Thoracic aorta (tissue), 2 donors: Measurements from ENCODE around the gene ARSK. TPM values are rescaled to one million over a fixed set of nuclear protein-coding genes. Genes with fewer than 3 reads are reported as not detected.

ENCODE experiments used
- ATAC-seq: fragments of 150-250 bp; one replicate; pipeline ENCODE4 v1.8.0; 2017; ENCODE audit warnings: low read depth; ENCODE audit not compliant: insufficient number of reproducible peaks, low FRiP score
- DNase-seq: peaks from one replicate; pipeline ENCODE4 v3.0.0-alpha.2; 2020; ENCODE audit warnings: low spot score
- H3K27ac ChIP-seq, 2 donors: fragments of 200-600 bp; sonication (generic); 1 replicate in 1 of 2; 2 replicates in 1 of 2; pipeline ENCODE4 v1.5.1; 2016; ENCODE audit warnings: mild to moderate bottlenecking in 2 of 2, moderate library complexity in 2 of 2
- H3K27me3 ChIP-seq: fragments of 200-600 bp; sonication (generic); replicated peaks from 2 replicates; pipeline ENCODE4 v1.6.0; 2016; ENCODE audit warnings: mild to moderate bottlenecking; ENCODE audit not compliant: insufficient read depth
- H3K36me3 ChIP-seq: fragments of 200-600 bp; sonication (generic); one replicate; pipeline ENCODE4 v1.5.1; 2016
- H3K4me1 ChIP-seq, 2 donors: fragments of 200-600 bp; sonication (generic); 1 replicate in 1 of 2; 2 replicates in 1 of 2; pipeline versions ENCODE4 v1.5.1 to v1.6.0; 2016; ENCODE audit warnings: low read depth in 2 of 2, mild to moderate bottlenecking in 1 of 2; ENCODE audit not compliant: control insufficient read depth in 1 of 2
- H3K4me3 ChIP-seq: fragments of 200-600 bp; sonication (generic); 2 replicates; pipeline ENCODE4 v1.5.1; 2016; ENCODE audit warnings: mild to moderate bottlenecking
- H3K9me3 ChIP-seq: fragments of 200-600 bp; sonication (generic); 2 replicates; pipeline ENCODE4 v1.5.1; 2016
- CTCF ChIP-seq: fragments of 200-600 bp; sonication (generic); IDR thresholded peaks from one replicate; pipeline ENCODE4 v1.5.1; 2019; ENCODE audit warnings: antibody characterized with exemption
- total RNA-seq, 2 donors: library from RNA; depleted of rRNA; stranded (reverse); fragments of >200 nt; gene quantifications; one replicate each; pipeline versions ENCODE4 v1.1.0 to v1.2.3, GENCODE V29; 2016

The ARSK gene
- total RNA-seq, 2 donors from 2014 or later: 5.1 to 8.5 TPM

- DNase-seq (no peak), ATAC-seq (no peak)
- Histone ChIP-seq H3K9me3 (no peaks in the 10 kb centered on the region), H3K27ac (no peak overlapping the region), H3K4me3 (no peak overlapping the region), H3K36me3 (no peaks in the 10 kb centered on the region), H3K27me3 (no peaks in the 10 kb centered on the region), H3K4me1 (no peaks in the 10 kb centered on the region)
- no peak for TF ChIP-seq CTCF
These were observed 51.5 kb downstream of the ARSK start for GRCh38 chr5:95606419-95606818.

GRCh38 chr5:95609711-95610110 lies 54.8 kb downstream of the ARSK start:
- DNase-seq (no peak), ATAC-seq (no peak)
- no peak for TF ChIP-seq CTCF
- Histone ChIP-seq H3K27ac (no peak overlapping the region), H3K4me1 (no peaks in the 10 kb centered on the region), H3K9me3 (peaks cover 8% of the 10 kb centered on the region), H3K36me3 (no peaks in the 10 kb centered on the region), H3K4me3 (no peak overlapping the region), H3K27me3 (no peaks in the 10 kb centered on the region)

GRCh38 chr5:95610546-95610945 lies 55.6 kb downstream of the ARSK start:
- no peaks in the 10 kb centered on the region for H3K36me3 ChIP-seq
- no peaks in the 10 kb centered on the region for H3K4me1 ChIP-seq
- H3K27ac ChIP-seq: no peak overlapping the region
- TF ChIP-seq CTCF: no peak
- no peak overlapping the region for H3K4me3 ChIP-seq
- DNase-seq (no peak), ATAC-seq (no peak)
- peaks cover 8% of the 10 kb centered on the region for H3K9me3 ChIP-seq
- H3K27me3 ChIP-seq: no peaks in the 10 kb centered on the region

GRCh38 chr5:95611396-95611795 lies 56.5 kb downstream of the ARSK start:
- DNase-seq (no peak), ATAC-seq (no peak)
- no peaks in the 10 kb centered on the region for H3K36me3 ChIP-seq
- H3K27ac ChIP-seq: no peak overlapping the region
- no peaks in the 10 kb centered on the region for H3K27me3 ChIP-seq
- H3K9me3 ChIP-seq: peaks cover 8% of the 10 kb centered on the region
- no peaks in the 10 kb centered on the region for H3K4me1 ChIP-seq
- no peak for TF ChIP-seq CTCF
- no peak overlapping the region for H3K4me3 ChIP-seq

GRCh38 chr5:95613514-95613913 lies 58.6 kb downstream of the ARSK start:
- Histone ChIP-seq H3K9me3 (peaks cover 8% of the 10 kb centered on the region), H3K27ac (no peak overlapping the region), H3K4me3 (no peak overlapping the region), H3K4me1 (no peaks in the 10 kb centered on the region), H3K27me3 (no peaks in the 10 kb centered on the region), H3K36me3 (no peaks in the 10 kb centered on the region)
- DNase-seq: no peak
- no peak for TF ChIP-seq CTCF
- ATAC-seq: no peak
